K562 (cell line): ENCODE results near the gene RNU1-2. TPM values are rescaled to one million over a fixed set of nuclear protein-coding genes. Genes with fewer than 3 reads are reported as not detected.

Source experiments
- ARID1B ChIP-seq: fragments of 450-650 bp; IDR thresholded peaks from 2 replicates; pipeline ENCODE4 v1.6.1; 2016; ENCODE audit warnings: antibody characterized with exemption, mild to moderate bottlenecking, inconsistent platforms
- ATF7 ChIP-seq: fragments of 450-650 bp; IDR thresholded peaks from 2 replicates; pipeline ENCODE4 v1.7.1; 2014; ENCODE audit warnings: mild to moderate bottlenecking, moderate library complexity
- BRF1 ChIP-seq: IDR thresholded peaks from 3 replicates; pipeline ENCODE4 v1.6.1; 2011; ENCODE audit warnings: borderline replicate concordance, mild to moderate bottlenecking; ENCODE audit not compliant: insufficient read length; ENCODE audit errors: extremely low read depth
- CAMTA2 ChIP-seq: fragments of 250-450 bp; sonication (Bioruptor Pico); conservative IDR thresholded peaks from 2 replicates; pipeline ENCODE4 v1.5.1; 2022
- CBX8 ChIP-seq: fragments of 200-600 bp; sonication (generic); IDR thresholded peaks from 2 replicates; pipeline ENCODE4 v1.6.1; 2012; ENCODE audit warnings: borderline replicate concordance, mixed run types, low read depth, mild to moderate bottlenecking, moderate library complexity, mixed read lengths, low read length, control low read depth, inconsistent platforms; ENCODE audit not compliant: poor library complexity, severe bottlenecking; ENCODE audit errors: extremely low read depth
- POLR2AphosphoS5 ChIP-seq: IDR thresholded peaks from 2 replicates; pipeline ENCODE4 v1.6.1; 2011; ENCODE audit warnings: mild to moderate bottlenecking, low read depth, low read length, moderate library complexity; ENCODE audit not compliant: control insufficient read depth, insufficient read depth
- PYGO2 ChIP-seq: fragments of 450-650 bp; IDR thresholded peaks from 2 replicates; pipeline ENCODE4 v1.6.1; 2016; ENCODE audit warnings: mild to moderate bottlenecking, missing genetic modification characterization, moderate library complexity, missing compliant biosample characterization
- SAFB ChIP-seq: fragments of 200-400 bp; formaldehyde crosslinking; IDR thresholded peaks from 2 replicates; pipeline ENCODE4 v1.6.1; 2017; ENCODE audit warnings: low read depth, low read length, borderline replicate concordance
- ZFX ChIP-seq: sonication (generic); formaldehyde crosslinking; IDR thresholded peaks from 2 replicates; pipeline ENCODE4 v1.8.0; 2022; ENCODE audit warnings: mild to moderate bottlenecking, missing genetic modification reagents, moderate library complexity
- ZNF212 ChIP-seq: fragments of 450-650 bp; formaldehyde crosslinking; IDR thresholded peaks from 2 replicates; pipeline ENCODE4 v1.4.0; 2020; ENCODE audit warnings: mild to moderate bottlenecking
- ZNF384 ChIP-seq: IDR thresholded peaks from 2 replicates; pipeline ENCODE4 v1.6.1; 2012; ENCODE audit warnings: low read depth, low read length, improper control_type of control experiment
- ZNF785 ChIP-seq: fragments of 250-450 bp; sonication (Bioruptor Pico); IDR thresholded peaks from 2 replicates; pipeline ENCODE4 v1.4.0; 2020; ENCODE audit warnings: mild to moderate bottlenecking
- polyA plus RNA-seq, 8 experiments: library from polyadenylated mRNA; depleted of rRNA in 4 of 8; stranded (reverse) in 5 of 8; unstranded in 3 of 8; fragments of >200 nt; fragmentation: Nextera tagmentation in 2 of 8; fragmentation: Illumina TruSeq in 1 of 8; extraction: Ambion mirVana in 2 of 8; extraction: Trizol in 1 of 8; gene quantifications; 2 replicates each; pipeline versions ENCODE4 v1.2.1 to v1.2.3, GENCODE V29; 2011 to 2014; ENCODE audit warnings: inconsistent platforms in 1 of 8, missing spikeins in 1 of 8
- total RNA-seq, 7 experiments: library from RNA; depleted of rRNA in 6 of 7; stranded (reverse); fragments of >200 nt in 6 of 7; fragmentation: Illumina TruSeq in 2 of 7; extraction: Trizol in 2 of 7; gene quantifications; 2 replicates each; pipeline versions ENCODE4 v1.2.1 to v1.2.3, GENCODE V29; 2011 to 2021; ENCODE audit warnings: low replicate concordance in 1 of 7
- TF ChIP-seq, protein P1 (sequence below): fragments of 250-450 bp; sonication (Bioruptor Pico); IDR thresholded peaks from 2 replicates; pipeline ENCODE4 v1.8.0; 2021; ENCODE audit warnings: borderline replicate concordance, mild to moderate bottlenecking, moderate library complexity; ENCODE audit not compliant: poor library complexity, severe bottlenecking
- TF ChIP-seq, protein P2 (sequence below): fragments of 250-450 bp; sonication (Bioruptor Pico); IDR thresholded peaks from 2 replicates; pipeline ENCODE4 v1.5.0; 2021
- TF ChIP-seq, protein P3 (sequence below): fragments of 200-800 bp; sonication (Bioruptor generic); IDR thresholded peaks from 2 replicates; pipeline ENCODE4 v1.6.1; 2017; ENCODE audit warnings: missing genetic modification characterization, missing compliant biosample characterization
- TF ChIP-seq, protein P4 (sequence below): fragments of 250-450 bp; sonication (Bioruptor Pico); IDR thresholded peaks from 2 replicates; pipeline ENCODE4 v1.4.0; 2020; ENCODE audit warnings: mild to moderate bottlenecking, moderate library complexity
- TF ChIP-seq, protein P5 (sequence below), 2 experiments: IDR thresholded peaks in 1 of 2; conservative IDR thresholded peaks in 1 of 2; 2 replicates each; pipeline ENCODE4 v1.6.1; 2016; ENCODE audit warnings: low read depth in 2 of 2, mild to moderate bottlenecking in 1 of 2, missing compliant biosample characterization in 1 of 2, missing genetic modification characterization in 1 of 2, moderate library complexity in 1 of 2

The RNU1-2 gene
- total and polyA plus RNA-seq, 9 of the 15 experiments (the other 6 are each of a cell fraction or from before 2014, with no cell fraction given) = under 0.01 to 32,823 (median 2,538) TPM; not detected in 4

DNA sequence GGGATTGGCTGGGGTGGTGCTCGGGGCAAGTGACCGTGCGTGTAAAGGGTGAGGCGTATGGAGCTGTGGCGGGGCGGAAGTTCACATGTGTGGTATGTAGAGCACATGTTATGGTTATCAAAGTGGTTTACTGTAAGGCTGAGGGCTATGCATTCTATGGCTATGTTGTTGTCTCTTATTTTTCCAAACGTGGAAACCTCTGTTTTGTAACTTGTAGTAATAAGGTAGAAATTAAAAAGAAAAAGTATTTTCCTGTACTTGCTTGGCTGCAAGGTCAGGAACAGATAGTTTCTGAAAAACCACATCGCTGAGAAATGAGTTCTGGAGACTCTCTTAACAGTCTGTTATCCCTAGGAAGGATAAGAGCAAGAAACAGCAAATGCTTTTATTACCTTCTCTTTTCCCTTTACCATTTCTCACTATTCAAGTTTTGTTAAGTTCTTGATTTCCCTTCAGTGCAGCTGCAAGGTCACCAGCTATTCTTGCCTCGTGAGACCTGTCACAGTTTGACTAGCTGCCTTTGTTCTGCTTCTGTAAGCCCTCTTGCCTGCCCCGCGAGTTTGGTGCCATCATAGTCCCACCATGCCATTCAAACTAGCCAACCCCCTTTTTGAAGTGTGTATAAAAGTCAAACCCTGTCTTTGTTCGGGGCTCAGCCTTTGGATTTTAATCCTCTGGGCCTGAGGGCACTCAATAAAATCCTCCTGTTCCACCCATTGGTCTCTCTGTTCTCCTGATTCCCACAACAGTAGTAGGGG is 9.5 kb downstream of the RNU1-2 start (continued):
- TF ChIP-seq, protein P1, sequence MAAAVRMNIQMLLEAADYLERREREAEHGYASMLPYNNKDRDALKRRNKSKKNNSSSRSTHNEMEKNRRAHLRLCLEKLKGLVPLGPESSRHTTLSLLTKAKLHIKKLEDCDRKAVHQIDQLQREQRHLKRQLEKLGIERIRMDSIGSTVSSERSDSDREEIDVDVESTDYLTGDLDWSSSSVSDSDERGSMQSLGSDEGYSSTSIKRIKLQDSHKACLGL = no peak
- TF ChIP-seq ZNF212 (CRISPR knock-in tag) (peak; percentile 98), PYGO2 (no peak), BRF1 (no peak), CBX8 (no peak), POLR2AphosphoS5 (peak; percentile 100), ARID1B (peak; percentile 61), ZNF384 (peak; percentile 55), ATF7 (0 out of 2 replicates have a peak, but pooled peaks have one; percentile 4), SAFB (no peak), ZNF785 (CRISPR knock-in tag) (no peak), CAMTA2 (CRISPR knock-in tag) (peak; percentile 99), ZFX (CRISPR knock-in tag) (no peak)
- TF ChIP-seq, protein P2, sequence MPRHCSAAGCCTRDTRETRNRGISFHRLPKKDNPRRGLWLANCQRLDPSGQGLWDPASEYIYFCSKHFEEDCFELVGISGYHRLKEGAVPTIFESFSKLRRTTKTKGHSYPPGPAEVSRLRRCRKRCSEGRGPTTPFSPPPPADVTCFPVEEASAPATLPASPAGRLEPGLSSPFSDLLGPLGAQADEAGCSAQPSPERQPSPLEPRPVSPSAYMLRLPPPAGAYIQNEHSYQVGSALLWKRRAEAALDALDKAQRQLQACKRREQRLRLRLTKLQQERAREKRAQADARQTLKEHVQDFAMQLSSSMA = peak; percentile 97
- TF ChIP-seq, protein P3, sequence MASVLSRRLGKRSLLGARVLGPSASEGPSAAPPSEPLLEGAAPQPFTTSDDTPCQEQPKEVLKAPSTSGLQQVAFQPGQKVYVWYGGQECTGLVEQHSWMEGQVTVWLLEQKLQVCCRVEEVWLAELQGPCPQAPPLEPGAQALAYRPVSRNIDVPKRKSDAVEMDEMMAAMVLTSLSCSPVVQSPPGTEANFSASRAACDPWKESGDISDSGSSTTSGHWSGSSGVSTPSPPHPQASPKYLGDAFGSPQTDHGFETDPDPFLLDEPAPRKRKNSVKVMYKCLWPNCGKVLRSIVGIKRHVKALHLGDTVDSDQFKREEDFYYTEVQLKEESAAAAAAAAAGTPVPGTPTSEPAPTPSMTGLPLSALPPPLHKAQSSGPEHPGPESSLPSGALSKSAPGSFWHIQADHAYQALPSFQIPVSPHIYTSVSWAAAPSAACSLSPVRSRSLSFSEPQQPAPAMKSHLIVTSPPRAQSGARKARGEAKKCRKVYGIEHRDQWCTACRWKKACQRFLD = peak; percentile 65; the same call in 1 of the 2 replicates
- TF ChIP-seq, protein P4, sequence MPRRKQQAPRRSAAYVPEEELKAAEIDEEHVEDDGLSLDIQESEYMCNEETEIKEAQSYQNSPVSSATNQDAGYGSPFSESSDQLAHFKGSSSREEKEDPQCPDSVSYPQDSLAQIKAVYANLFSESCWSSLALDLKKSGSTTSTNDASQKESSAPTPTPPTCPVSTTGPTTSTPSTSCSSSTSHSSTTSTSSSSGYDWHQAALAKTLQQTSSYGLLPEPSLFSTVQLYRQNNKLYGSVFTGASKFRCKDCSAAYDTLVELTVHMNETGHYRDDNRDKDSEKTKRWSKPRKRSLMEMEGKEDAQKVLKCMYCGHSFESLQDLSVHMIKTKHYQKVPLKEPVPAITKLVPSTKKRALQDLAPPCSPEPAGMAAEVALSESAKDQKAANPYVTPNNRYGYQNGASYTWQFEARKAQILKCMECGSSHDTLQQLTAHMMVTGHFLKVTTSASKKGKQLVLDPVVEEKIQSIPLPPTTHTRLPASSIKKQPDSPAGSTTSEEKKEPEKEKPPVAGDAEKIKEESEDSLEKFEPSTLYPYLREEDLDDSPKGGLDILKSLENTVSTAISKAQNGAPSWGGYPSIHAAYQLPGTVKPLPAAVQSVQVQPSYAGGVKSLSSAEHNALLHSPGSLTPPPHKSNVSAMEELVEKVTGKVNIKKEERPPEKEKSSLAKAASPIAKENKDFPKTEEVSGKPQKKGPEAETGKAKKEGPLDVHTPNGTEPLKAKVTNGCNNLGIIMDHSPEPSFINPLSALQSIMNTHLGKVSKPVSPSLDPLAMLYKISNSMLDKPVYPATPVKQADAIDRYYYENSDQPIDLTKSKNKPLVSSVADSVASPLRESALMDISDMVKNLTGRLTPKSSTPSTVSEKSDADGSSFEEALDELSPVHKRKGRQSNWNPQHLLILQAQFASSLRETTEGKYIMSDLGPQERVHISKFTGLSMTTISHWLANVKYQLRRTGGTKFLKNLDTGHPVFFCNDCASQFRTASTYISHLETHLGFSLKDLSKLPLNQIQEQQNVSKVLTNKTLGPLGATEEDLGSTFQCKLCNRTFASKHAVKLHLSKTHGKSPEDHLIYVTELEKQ (CRISPR knock-in tag) = peak; percentile 74
- TF ChIP-seq, protein P5, sequence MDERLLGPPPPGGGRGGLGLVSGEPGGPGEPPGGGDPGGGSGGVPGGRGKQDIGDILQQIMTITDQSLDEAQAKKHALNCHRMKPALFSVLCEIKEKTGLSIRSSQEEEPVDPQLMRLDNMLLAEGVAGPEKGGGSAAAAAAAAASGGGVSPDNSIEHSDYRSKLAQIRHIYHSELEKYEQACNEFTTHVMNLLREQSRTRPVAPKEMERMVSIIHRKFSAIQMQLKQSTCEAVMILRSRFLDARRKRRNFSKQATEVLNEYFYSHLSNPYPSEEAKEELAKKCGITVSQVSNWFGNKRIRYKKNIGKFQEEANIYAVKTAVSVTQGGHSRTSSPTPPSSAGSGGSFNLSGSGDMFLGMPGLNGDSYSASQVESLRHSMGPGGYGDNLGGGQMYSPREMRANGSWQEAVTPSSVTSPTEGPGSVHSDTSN (CRISPR knock-in tag; IDR thresholded peaks at IDR 0.05; ENCODE audit: low read depth) = no peak
- TF ChIP-seq, protein P5 (tag; conservative IDR thresholded peaks at IDR 0.05; ENCODE audit: low read depth) = peak; percentile 35; the same call in 1 of the 2 replicates
